Endodermal cell (in vitro differentiated cells): ENCODE data around the gene NFE2. TPM values are rescaled to one million over a fixed set of nuclear protein-coding genes. Genes with fewer than 3 reads are reported as not detected.
A peak's percentile ranks its signal among the peaks of the same experiment; 100 is the strongest.

ENCODE experiments used
- DNase-seq: peaks from one replicate; pipeline ENCODE4 v3.0.0-alpha.2; 2017
- H3K27ac ChIP-seq: 2 replicates; pipeline ENCODE4 v1.5.1; 2013; ENCODE audit warnings: mild to moderate bottlenecking, low read depth, low read length, moderate library complexity
- H3K27me3 ChIP-seq: 2 replicates; pipeline ENCODE4 v1.6.1; 2013; ENCODE audit warnings: mild to moderate bottlenecking, low read length, moderate library complexity; ENCODE audit not compliant: insufficient read depth, control insufficient read depth, poor library complexity, severe bottlenecking
- H3K36me3 ChIP-seq: 2 replicates; pipeline ENCODE4 v1.7.0; 2013; ENCODE audit warnings: mild to moderate bottlenecking, low read length, moderate library complexity; ENCODE audit not compliant: control insufficient read depth, insufficient read depth
- H3K4me1 ChIP-seq: one replicate; pipeline ENCODE4 v1.7.0; 2013; ENCODE audit warnings: low read length; ENCODE audit not compliant: control insufficient read depth, insufficient read depth
- H3K4me3 ChIP-seq: 2 replicates; pipeline ENCODE4 v1.5.1; 2013; ENCODE audit warnings: mild to moderate bottlenecking, low read length, moderate library complexity
- H3K9ac ChIP-seq: 2 replicates; pipeline ENCODE4 v1.6.1; 2013; ENCODE audit warnings: mild to moderate bottlenecking, low read length, moderate library complexity; ENCODE audit not compliant: poor library complexity, severe bottlenecking; ENCODE audit errors: extremely low read depth
- H3K9me3 ChIP-seq: 2 replicates; pipeline ENCODE4 v1.6.1; 2013; ENCODE audit warnings: mild to moderate bottlenecking, low read length, moderate library complexity; ENCODE audit not compliant: control insufficient read depth
- H3K27ac Mint-ChIP-seq: 2 replicates; pipeline ENCODE4 v1.8.0; 2020; ENCODE audit warnings: mixed read lengths
- H3K27me3 Mint-ChIP-seq: 2 replicates; pipeline ENCODE4 v1.8.0; 2021; ENCODE audit warnings: mild to moderate bottlenecking, mixed read lengths; ENCODE audit not compliant: insufficient read depth
- H3K36me3 Mint-ChIP-seq: 2 replicates; pipeline ENCODE4 v1.8.0; 2020; ENCODE audit warnings: low read depth, mixed read lengths
- H3K4me1 Mint-ChIP-seq: 2 replicates; pipeline ENCODE4 v1.8.0; 2020; ENCODE audit warnings: mixed read lengths
- H3K4me3 Mint-ChIP-seq: 2 replicates; pipeline ENCODE4 v1.8.0; 2020; ENCODE audit warnings: mild to moderate bottlenecking, moderate library complexity, mixed read lengths
- H3K9me3 Mint-ChIP-seq: 2 replicates; pipeline ENCODE4 v1.8.0; 2020; ENCODE audit warnings: mild to moderate bottlenecking, mixed read lengths
- WGBS, 2 experiments: methylation state at CpG; one replicate each; pipeline versions ENCODE4 v1.1.5 to v1.1.7; 2013; ENCODE audit warnings: missing lambda C conversion rate in 2 of 2, mixed read lengths in 1 of 2; ENCODE audit not compliant: insufficient coverage in 1 of 2, insufficient read length in 1 of 2; 5-methylcytosine and 5-hydroxymethylcytosine counted together
- total RNA-seq, 2 donors: library from RNA; stranded (reverse); fragmentation: NEBNext Ultra II Directional in 1 of 2; extraction: Animal tissue kit (Norgen Biotek cat#: 25700) in 1 of 2; gene quantifications; 2 replicates in 1 of 2; 3 replicates in 1 of 2; pipeline ENCODE4 v1.2.1, GENCODE V29; 2021
- TF ChIP-seq, protein P1 (sequence below): fragments of 200-600 bp; sonication (generic); conservative IDR thresholded peaks from 2 replicates; pipeline ENCODE4 v1.5.0; 2021; ENCODE audit warnings: antibody characterized with exemption, mild to moderate bottlenecking

The NFE2 gene
- total RNA-seq, 2 donors from 2014 or later, result 2.7 TPM

DNA sequence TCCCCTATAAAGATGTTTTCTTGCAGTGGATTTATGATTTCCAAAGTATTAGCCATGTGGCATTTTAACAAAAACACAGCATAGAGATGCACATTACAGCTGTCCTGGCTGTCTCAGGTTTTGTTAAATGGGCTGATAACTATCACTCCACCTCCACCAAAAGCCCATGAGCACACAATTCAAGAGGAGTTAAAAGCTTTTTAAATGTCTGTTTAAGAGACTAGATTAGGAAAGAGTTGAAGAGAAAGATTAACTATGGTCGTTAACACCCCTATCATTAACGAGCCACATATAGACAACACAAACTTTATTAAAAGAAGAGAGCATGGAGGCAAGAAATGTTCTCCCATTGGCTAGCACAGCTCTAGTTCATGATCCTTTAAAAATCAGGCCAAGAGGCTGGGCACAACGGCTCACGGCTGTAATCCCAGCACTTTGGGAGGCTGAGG, 35.4 kb downstream of the NFE2 start:
- TF ChIP-seq, protein P1, sequence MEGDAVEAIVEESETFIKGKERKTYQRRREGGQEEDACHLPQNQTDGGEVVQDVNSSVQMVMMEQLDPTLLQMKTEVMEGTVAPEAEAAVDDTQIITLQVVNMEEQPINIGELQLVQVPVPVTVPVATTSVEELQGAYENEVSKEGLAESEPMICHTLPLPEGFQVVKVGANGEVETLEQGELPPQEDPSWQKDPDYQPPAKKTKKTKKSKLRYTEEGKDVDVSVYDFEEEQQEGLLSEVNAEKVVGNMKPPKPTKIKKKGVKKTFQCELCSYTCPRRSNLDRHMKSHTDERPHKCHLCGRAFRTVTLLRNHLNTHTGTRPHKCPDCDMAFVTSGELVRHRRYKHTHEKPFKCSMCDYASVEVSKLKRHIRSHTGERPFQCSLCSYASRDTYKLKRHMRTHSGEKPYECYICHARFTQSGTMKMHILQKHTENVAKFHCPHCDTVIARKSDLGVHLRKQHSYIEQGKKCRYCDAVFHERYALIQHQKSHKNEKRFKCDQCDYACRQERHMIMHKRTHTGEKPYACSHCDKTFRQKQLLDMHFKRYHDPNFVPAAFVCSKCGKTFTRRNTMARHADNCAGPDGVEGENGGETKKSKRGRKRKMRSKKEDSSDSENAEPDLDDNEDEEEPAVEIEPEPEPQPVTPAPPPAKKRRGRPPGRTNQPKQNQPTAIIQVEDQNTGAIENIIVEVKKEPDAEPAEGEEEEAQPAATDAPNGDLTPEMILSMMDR, result no peak
- no peak for DNase-seq
- Histone ChIP-seq H3K27ac (no peak overlapping the region), H3K4me3 (peak overlapping the region; percentile 41), H3K4me1 (peaks cover 14% of the 10 kb centered on the region), H3K9me3 (no peaks in the 10 kb centered on the region), H3K27me3 (no peaks in the 10 kb centered on the region), H3K9ac (no peak overlapping the region), H3K36me3 (peaks cover 8% of the 10 kb centered on the region)
- 85 to 100% methylated on average over 2 to 4 of the region's 4 CpGs for WGBS, 2 experiments
- no peaks in the 10 kb centered on the region for H3K27me3 Mint-ChIP-seq
- H3K4me3 Mint-ChIP-seq, result no peak overlapping the region
- H3K4me1 Mint-ChIP-seq, result peaks cover 27% of the 10 kb centered on the region
- peaks cover 9% of the 10 kb centered on the region for H3K36me3 Mint-ChIP-seq
- no peaks in the 10 kb centered on the region for H3K9me3 Mint-ChIP-seq
- peak overlapping the region; percentile 5 for H3K27ac Mint-ChIP-seq

DNA sequence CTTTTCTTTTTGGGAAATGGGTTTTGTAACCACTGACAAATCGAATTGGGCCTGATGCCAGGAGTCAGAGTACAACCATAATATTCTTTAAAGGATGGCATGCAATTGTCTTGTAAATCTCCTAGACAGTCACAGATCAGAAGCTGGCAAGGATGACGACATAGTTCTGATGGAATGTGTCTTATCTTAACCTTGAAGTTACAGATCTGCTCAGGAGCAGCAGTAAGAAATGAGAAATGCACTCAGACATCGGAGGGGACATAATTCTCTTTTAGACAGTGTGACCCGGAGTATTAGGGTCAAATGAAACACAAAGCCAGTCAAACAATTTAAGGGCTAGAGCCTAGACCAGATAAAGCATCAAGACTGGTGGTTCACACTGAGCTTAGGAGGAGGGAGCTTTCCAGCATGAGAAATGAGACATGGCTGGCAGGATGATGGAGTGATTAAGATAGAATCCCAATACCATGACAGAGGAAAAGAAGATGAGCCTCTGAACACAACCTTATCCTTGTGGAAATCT, 38.4 kb downstream of the NFE2 start:
- H3K4me3 Mint-ChIP-seq, result no peak overlapping the region
- Histone ChIP-seq H3K27ac (peak overlapping the region; percentile 85), H3K9me3 (no peaks in the 10 kb centered on the region), H3K9ac (no peak overlapping the region), H3K27me3 (no peaks in the 10 kb centered on the region), H3K4me1 (peaks cover 28% of the 10 kb centered on the region), H3K4me3 (peak overlapping the region; percentile 7), H3K36me3 (peaks cover 2% of the 10 kb centered on the region)
- H3K9me3 Mint-ChIP-seq, result no peaks in the 10 kb centered on the region
- H3K27ac Mint-ChIP-seq, result peak overlapping the region; percentile 81
- TF ChIP-seq, protein P1, result no peak
- no peaks in the 10 kb centered on the region for H3K27me3 Mint-ChIP-seq
- peaks cover 8% of the 10 kb centered on the region for H3K36me3 Mint-ChIP-seq
- no peak for DNase-seq
- WGBS, 2 experiments, result 32 to 81% methylated on average over 4 of the region's 4 CpGs
- H3K4me1 Mint-ChIP-seq, result peaks cover 48% of the 10 kb centered on the region

DNA sequence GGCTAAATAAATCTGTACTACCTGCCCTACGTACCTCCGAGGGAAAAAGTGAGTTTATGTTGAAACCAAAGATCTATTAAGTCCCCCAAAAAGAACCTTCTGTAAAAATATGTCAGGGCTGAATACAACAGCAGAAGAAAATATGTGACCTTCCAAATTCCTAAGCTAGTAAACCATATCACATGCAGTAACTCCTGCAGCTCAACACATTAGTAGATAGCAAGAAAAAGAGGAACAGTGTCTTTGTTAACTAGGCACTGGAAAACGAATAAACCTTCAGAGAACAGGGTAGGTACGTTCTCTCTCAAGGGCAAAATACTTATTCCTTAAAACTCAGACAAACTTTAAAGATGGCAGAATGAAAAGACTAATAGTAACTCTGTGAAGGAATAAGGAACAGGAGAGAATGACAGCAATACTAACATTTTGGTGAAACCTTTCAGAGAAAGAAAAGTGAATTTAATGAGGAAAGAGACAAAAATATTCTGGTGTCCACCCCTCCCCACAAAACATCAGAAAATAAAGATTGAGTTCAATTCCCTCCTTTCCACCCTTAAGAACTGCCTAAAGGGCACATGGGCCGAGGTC, 38.9 kb downstream of the NFE2 start:
- H3K36me3 ChIP-seq, result peaks cover 8% of the 10 kb centered on the region
- peaks cover 33% of the 10 kb centered on the region for H3K4me1 ChIP-seq
- H3K4me3 Mint-ChIP-seq, result no peak overlapping the region
- no peaks in the 10 kb centered on the region for H3K27me3 Mint-ChIP-seq
- WGBS, 2 experiments, result 87 to 90% methylated on average over 2 to 5 of the region's 5 CpGs
- H3K4me1 Mint-ChIP-seq, result peaks cover 54% of the 10 kb centered on the region
- H3K36me3 Mint-ChIP-seq, result peaks cover 14% of the 10 kb centered on the region
- no peaks in the 10 kb centered on the region for H3K27me3 ChIP-seq
- DNase-seq, result no peak
- H3K4me3 ChIP-seq, result peak overlapping the region; percentile 7
- TF ChIP-seq, protein P1, result no peak
- H3K9me3 ChIP-seq, result no peaks in the 10 kb centered on the region
- H3K27ac Mint-ChIP-seq, result peak overlapping the region; percentile 81
- no peaks in the 10 kb centered on the region for H3K9me3 Mint-ChIP-seq
- peak overlapping the region; percentile 85 for H3K27ac ChIP-seq
- H3K9ac ChIP-seq, result no peak overlapping the region
